K562 (cell line): ENCODE results near the gene CYP26A1. TPM values are rescaled to one million over a fixed set of nuclear protein-coding genes. Genes with fewer than 3 reads are reported as not detected.

Experiments used
- ARHGAP35 ChIP-seq: fragments of 450-650 bp; IDR thresholded peaks from 2 replicates; pipeline ENCODE4 v1.6.1; 2018; ENCODE audit not compliant: partially characterized antibody
- CREB1 ChIP-seq, 2 experiments: sonication (generic) in 1 of 2; formaldehyde crosslinking in 1 of 2; IDR thresholded peaks; 2 replicates each; pipeline versions ENCODE4 v1.6.1 to v1.8.0; 2012 to 2022; ENCODE audit warnings: inconsistent platforms in 1 of 2, mild to moderate bottlenecking in 1 of 2, missing genetic modification reagents in 1 of 2, moderate library complexity in 1 of 2
- DLX4 ChIP-seq: fragments of 250-450 bp; sonication (Bioruptor Pico); IDR thresholded peaks from 2 replicates; pipeline ENCODE4 v1.6.1; 2021; ENCODE audit warnings: mild to moderate bottlenecking
- E2F6 ChIP-seq, 2 experiments: IDR thresholded peaks; 2 replicates each; pipeline ENCODE4 v1.6.1; 2011; ENCODE audit warnings: borderline replicate concordance in 1 of 2, control low read depth in 1 of 2, low read depth in 1 of 2, low read length in 1 of 2, mild to moderate bottlenecking in 1 of 2, mixed read lengths in 1 of 2, moderate library complexity in 1 of 2; ENCODE audit not compliant: insufficient read depth in 1 of 2, insufficient read length in 1 of 2, poor library complexity in 1 of 2, severe bottlenecking in 1 of 2; ENCODE audit errors: extremely low read depth in 1 of 2
- EHMT2 ChIP-seq: fragments of 450-650 bp; IDR thresholded peaks from 2 replicates; pipeline ENCODE4 v1.6.1; 2018; ENCODE audit warnings: antibody characterized with exemption
- EP300 ChIP-seq: IDR thresholded peaks from 2 replicates; pipeline ENCODE4 v1.6.1; 2012; ENCODE audit warnings: low read length, improper control_type of control experiment
- IRF9 ChIP-seq: fragments of 450-650 bp; IDR thresholded peaks from 2 replicates; pipeline ENCODE4 v1.6.1; 2016; ENCODE audit warnings: missing biosample characterization, missing genetic modification characterization
- KDM1A ChIP-seq, 2 experiments: fragments of 450-650 bp; IDR thresholded peaks; 2 replicates each; pipeline ENCODE4 v1.6.1; 2016; ENCODE audit warnings: mild to moderate bottlenecking in 2 of 2
- LARP7 ChIP-seq: fragments of 450-650 bp; IDR thresholded peaks from 2 replicates; pipeline ENCODE4 v1.6.1; 2016
- POLR2AphosphoS2 ChIP-seq: IDR thresholded peaks from 2 replicates; pipeline ENCODE4 v1.6.1; 2012; ENCODE audit warnings: low read length, improper control_type of control experiment
- PRMT5 ChIP-seq: sonication (generic); formaldehyde crosslinking; IDR thresholded peaks from 2 replicates; pipeline ENCODE4 v1.5.0; 2020; ENCODE audit warnings: missing genetic modification reagents
- RBM17 ChIP-seq: fragments of 200-400 bp; formaldehyde crosslinking; IDR thresholded peaks from 2 replicates; pipeline ENCODE4 v1.6.1; 2017; ENCODE audit warnings: low read depth, mild to moderate bottlenecking, low read length, borderline replicate concordance
- RBM39 ChIP-seq: fragments of 200-400 bp; formaldehyde crosslinking; optimal IDR thresholded peaks from 2 replicates; pipeline ENCODE3; 2018; ENCODE audit warnings: low read depth, low read length
- TRIM24 ChIP-seq, 2 experiments: fragments of 450-650 bp; IDR thresholded peaks; 2 replicates each; pipeline ENCODE4 v1.6.1; 2016
- U2AF1 ChIP-seq: fragments of 200-400 bp; formaldehyde crosslinking; optimal IDR thresholded peaks from 2 replicates; pipeline ENCODE3; 2017; ENCODE audit warnings: mild to moderate bottlenecking, low read depth, low read length, moderate library complexity
- ZFX ChIP-seq: sonication (generic); formaldehyde crosslinking; IDR thresholded peaks from 2 replicates; pipeline ENCODE4 v1.8.0; 2022; ENCODE audit warnings: mild to moderate bottlenecking, missing genetic modification reagents, moderate library complexity
- polyA plus RNA-seq, 8 experiments: library from polyadenylated mRNA; depleted of rRNA in 4 of 8; stranded (reverse) in 5 of 8; unstranded in 3 of 8; fragments of >200 nt; fragmentation: Nextera tagmentation in 2 of 8; fragmentation: Illumina TruSeq in 1 of 8; extraction: Ambion mirVana in 2 of 8; extraction: Trizol in 1 of 8; gene quantifications; 2 replicates each; pipeline versions ENCODE4 v1.2.1 to v1.2.3, GENCODE V29; 2011 to 2014; ENCODE audit warnings: inconsistent platforms in 1 of 8, missing spikeins in 1 of 8
- total RNA-seq, 7 experiments: library from RNA; depleted of rRNA in 6 of 7; stranded (reverse); fragments of >200 nt in 6 of 7; fragmentation: Illumina TruSeq in 2 of 7; extraction: Trizol in 2 of 7; gene quantifications; 2 replicates each; pipeline versions ENCODE4 v1.2.1 to v1.2.3, GENCODE V29; 2011 to 2021; ENCODE audit warnings: low replicate concordance in 1 of 7
- TF ChIP-seq, protein P1 (sequence below): fragments of 450-650 bp; IDR thresholded peaks from 2 replicates; pipeline ENCODE4 v1.6.1; 2016; ENCODE audit warnings: mild to moderate bottlenecking

The CYP26A1 gene
- total and polyA plus RNA-seq, 9 of the 15 experiments (the other 6 are each of a cell fraction or from before 2014, with no cell fraction given) = 0.11 to 5.1 (median 1.6) TPM

DNA sequence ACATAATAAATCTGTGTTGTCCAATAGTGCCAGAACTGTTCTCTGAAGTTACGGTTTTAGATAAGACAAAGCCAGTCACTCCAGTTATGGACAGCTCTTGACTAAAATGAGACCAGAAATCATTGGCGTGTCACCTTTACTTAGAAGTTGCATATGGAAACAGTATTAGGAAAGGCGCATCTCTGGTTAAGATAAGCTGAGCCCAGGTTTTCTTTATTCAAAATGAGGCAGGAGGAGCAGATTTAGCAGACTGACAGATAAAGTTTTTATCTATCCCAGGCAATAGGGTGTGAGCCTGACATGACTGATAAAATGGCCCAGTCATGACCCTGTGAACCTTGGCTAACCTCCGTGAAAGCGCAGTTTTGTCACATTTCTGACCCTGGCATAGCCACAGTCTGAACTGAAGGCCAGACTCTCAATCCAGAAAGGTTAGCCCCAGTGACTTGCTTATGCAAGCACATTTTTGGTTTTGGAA, 4.2 kb downstream of the CYP26A1 start (continued):
- TF ChIP-seq TRIM24 (IDR thresholded peaks at IDR 0.05) (peak; percentile 81 to 83), EP300 (peak; percentile 90; the same call in 1 of the 2 replicates), E2F6 (IDR thresholded peaks at IDR 0.05; ENCODE audit: borderline replicate concordance in 1 of 2, extremely low read depth in 1 of 2, insufficient read depth in 1 of 2, insufficient read length in 1 of 2, low read depth in 1 of 2, low read length in 1 of 2, poor library complexity in 1 of 2, severe bottlenecking in 1 of 2) (no peak), LARP7 (no peak), ZFX (CRISPR knock-in tag) (peak; percentile 21; the same call in 1 of the 2 replicates), POLR2AphosphoS2 (no peak), IRF9 (tag) (no peak), RBM39 (no peak), U2AF1 (no peak), ARHGAP35 (peak; percentile 65), KDM1A (IDR thresholded peaks at IDR 0.05) (peak; percentile 99), RBM17 (no peak), PRMT5 (no peak), DLX4 (no peak), CREB1 (IDR thresholded peaks at IDR 0.05) (peak; percentile 51; the same call in 1 of the 2 replicates), CREB1 (CRISPR knock-in tag; IDR thresholded peaks at IDR 0.05) (no peak), EHMT2 (no peak)
- TF ChIP-seq, protein P1, sequence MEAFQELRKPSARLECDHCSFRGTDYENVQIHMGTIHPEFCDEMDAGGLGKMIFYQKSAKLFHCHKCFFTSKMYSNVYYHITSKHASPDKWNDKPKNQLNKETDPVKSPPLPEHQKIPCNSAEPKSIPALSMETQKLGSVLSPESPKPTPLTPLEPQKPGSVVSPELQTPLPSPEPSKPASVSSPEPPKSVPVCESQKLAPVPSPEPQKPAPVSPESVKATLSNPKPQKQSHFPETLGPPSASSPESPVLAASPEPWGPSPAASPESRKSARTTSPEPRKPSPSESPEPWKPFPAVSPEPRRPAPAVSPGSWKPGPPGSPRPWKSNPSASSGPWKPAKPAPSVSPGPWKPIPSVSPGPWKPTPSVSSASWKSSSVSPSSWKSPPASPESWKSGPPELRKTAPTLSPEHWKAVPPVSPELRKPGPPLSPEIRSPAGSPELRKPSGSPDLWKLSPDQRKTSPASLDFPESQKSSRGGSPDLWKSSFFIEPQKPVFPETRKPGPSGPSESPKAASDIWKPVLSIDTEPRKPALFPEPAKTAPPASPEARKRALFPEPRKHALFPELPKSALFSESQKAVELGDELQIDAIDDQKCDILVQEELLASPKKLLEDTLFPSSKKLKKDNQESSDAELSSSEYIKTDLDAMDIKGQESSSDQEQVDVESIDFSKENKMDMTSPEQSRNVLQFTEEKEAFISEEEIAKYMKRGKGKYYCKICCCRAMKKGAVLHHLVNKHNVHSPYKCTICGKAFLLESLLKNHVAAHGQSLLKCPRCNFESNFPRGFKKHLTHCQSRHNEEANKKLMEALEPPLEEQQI = peak; percentile 23; the same call in 1 of the 2 replicates
